ENCODE data around the gene ZBTB20.

- TF ChIP-seq CTCF (IDR thresholded peaks at IDR 0.05; ENCODE audit: low read length) = no peak
- no peak for TF ChIP-seq EZH2 (optimal IDR thresholded peaks at IDR 0.05; ENCODE audit: low read depth, low read length)
Measured at GRCh38 chr3:115004201-115005140, 142.6 kb downstream of the ZBTB20 start.

All from MM.1S (cell line).